GM12878 (cell line): ENCODE data around the gene OR6N1. TPM values are rescaled to one million over a fixed set of nuclear protein-coding genes. Genes with fewer than 3 reads are reported as not detected.

Experiments used
- ATAC-seq: fragments of 200-7000 bp; cut with Tn5 transposase; 3 replicates; pipeline ENCODE4 v1.9.1; 2020; ENCODE audit warnings: mild to moderate bottlenecking, moderate library complexity
- BruUV-seq: library from RNA; stranded (reverse); fragments of 400-500 nt; replicated peaks from 2 replicates; lab custom pipeline; 2021; lab: Mats Ljungman, UMichigan
- CTCF ChIA-PET: fragments of 300-600 bp; sonication (Branson Sonifier 250); formaldehyde crosslinking; extraction: SDS; loops from one replicate; lab custom pipeline; 2021; ENCODE audit warnings: inconsistent platforms; lab: Yijun Ruan, JAX
- POLR2A ChIA-PET: fragments of 350-600 bp; formaldehyde crosslinking; extraction: SDS; loops from one replicate; lab custom pipeline; 2021; ENCODE audit warnings: inconsistent platforms; lab: Charles Lee
- RAD21 ChIA-PET: fragments of 300-600 bp; sonication (Branson Sonifier 250); formaldehyde crosslinking; loops from one replicate; lab custom pipeline; 2023; ENCODE audit warnings: antibody characterized with exemption; ENCODE audit not compliant: unreplicated experiment; lab: Charles Lee
- SMC1A ChIA-PET: fragments of 300-600 bp; sonication (Branson Sonifier 250); formaldehyde crosslinking; loops from one replicate; lab custom pipeline; 2023; ENCODE audit not compliant: unreplicated experiment, uncharacterized antibody; lab: Charles Lee
- DNase-seq: peaks from one replicate; pipeline ENCODE4 v3.0.0-alpha.2; 2011; ENCODE audit warnings: low read depth, low spot score
- FAIRE-seq: peaks from 3 replicates; lab custom pipeline; 2011; peaks lifted over from hg19 to GRCh38; lab: Jason Lieb, UNC
- H2AFZ ChIP-seq: 2 replicates; pipeline ENCODE4 v1.6.0; 2011; ENCODE audit warnings: low read depth, low read length, control low read depth; ENCODE audit not compliant: control insufficient read depth
- H3K27ac ChIP-seq: 2 replicates; pipeline ENCODE4 v1.5.1; 2011; ENCODE audit warnings: control low read depth; ENCODE audit not compliant: control insufficient read depth, insufficient read depth
- H3K27me3 ChIP-seq, 2 experiments: replicated peaks in 1 of 2; 2 replicates each; pipeline versions ENCODE4 v1.6.0 to v1.6.1; 2011; ENCODE audit warnings: low read length in 1 of 2; ENCODE audit not compliant: control insufficient read depth in 2 of 2, insufficient read depth in 2 of 2
- H3K36me3 ChIP-seq, 2 experiments: 2 replicates each; pipeline ENCODE4 v1.5.1; 2011; ENCODE audit warnings: low read length in 1 of 2; ENCODE audit not compliant: control insufficient read depth in 2 of 2, insufficient read depth in 2 of 2
- H3K4me1 ChIP-seq: 2 replicates; pipeline ENCODE4 v1.6.1; 2011; ENCODE audit warnings: mild to moderate bottlenecking, low read length, moderate library complexity, mixed read lengths; ENCODE audit not compliant: control insufficient read depth, insufficient read depth
- H3K4me2 ChIP-seq: 2 replicates; pipeline ENCODE4 v1.6.0; 2011; ENCODE audit warnings: control low read depth; ENCODE audit not compliant: control insufficient read depth, insufficient read depth
- H3K4me3 ChIP-seq: fragments of 200-600 bp; sonication (generic); 2 replicates; pipeline ENCODE4 v1.5.1; 2016
- H3K79me2 ChIP-seq: 2 replicates; pipeline ENCODE4 v1.6.0; 2011; ENCODE audit warnings: low read length; ENCODE audit not compliant: control insufficient read depth, insufficient read depth
- H3K9ac ChIP-seq: 2 replicates; pipeline ENCODE4 v1.8.0; 2011; ENCODE audit warnings: low read length, control low read depth, mixed read lengths; ENCODE audit not compliant: control insufficient read depth, insufficient read depth
- H3K9me3 ChIP-seq: replicated peaks from 3 replicates; pipeline ENCODE4 v1.5.1; 2011; ENCODE audit warnings: mild to moderate bottlenecking, low read length; ENCODE audit not compliant: control insufficient read depth, insufficient read depth
- H4K20me1 ChIP-seq: 2 replicates; pipeline ENCODE4 v1.6.0; 2011; ENCODE audit not compliant: control insufficient read depth, insufficient read depth
- BACH1 ChIP-seq: fragments of 450-650 bp; IDR thresholded peaks from 2 replicates; pipeline ENCODE4 v1.6.1; 2017; ENCODE audit warnings: mild to moderate bottlenecking, borderline replicate concordance
- BCL3 ChIP-seq: IDR thresholded peaks from 2 replicates; pipeline ENCODE4 v1.6.1; 2011; ENCODE audit warnings: borderline replicate concordance, low read depth, mild to moderate bottlenecking, moderate library complexity, low read length; ENCODE audit not compliant: insufficient read depth, poor library complexity, severe bottlenecking
- DPF2 ChIP-seq: fragments of 450-650 bp; IDR thresholded peaks from 2 replicates; pipeline ENCODE4 v1.6.1; 2017; ENCODE audit warnings: mild to moderate bottlenecking
- IKZF1 ChIP-seq: fragments of 450-650 bp; conservative IDR thresholded peaks from 2 replicates; pipeline ENCODE4 v1.6.1; 2017; ENCODE audit warnings: antibody characterized with exemption, mild to moderate bottlenecking
- NFXL1 ChIP-seq: fragments of 450-650 bp; IDR thresholded peaks from 2 replicates; pipeline ENCODE4 v1.6.1; 2017; ENCODE audit warnings: antibody characterized with exemption, mild to moderate bottlenecking, borderline replicate concordance
- PAX8 ChIP-seq: fragments of 450-650 bp; IDR thresholded peaks from 2 replicates; pipeline ENCODE4 v1.6.1; 2017; ENCODE audit warnings: mild to moderate bottlenecking, moderate library complexity
- RBBP5 ChIP-seq: fragments of 200-600 bp; sonication (generic); conservative IDR thresholded peaks from 2 replicates; pipeline ENCODE4 v1.6.1; 2016
- RELB ChIP-seq: fragments of 450-650 bp; IDR thresholded peaks from 2 replicates; pipeline ENCODE4 v1.6.1; 2017; ENCODE audit warnings: low read depth, mild to moderate bottlenecking, moderate library complexity
- TARDBP ChIP-seq: IDR thresholded peaks from 2 replicates; pipeline ENCODE4 v1.6.1; 2016; ENCODE audit warnings: borderline replicate concordance
- USF1 ChIP-seq: IDR thresholded peaks from 2 replicates; pipeline ENCODE4 v1.6.1; 2011; ENCODE audit warnings: borderline replicate concordance, low read depth, mild to moderate bottlenecking, moderate library complexity, mixed read lengths, low read length; ENCODE audit not compliant: insufficient read depth; ENCODE audit errors: extremely low read length
- ZNF274 ChIP-seq: IDR thresholded peaks from one replicate; pipeline ENCODE4 v1.8.0; 2011; ENCODE audit not compliant: insufficient read length, insufficient read depth
- ZZZ3 ChIP-seq: IDR thresholded peaks from 2 replicates; pipeline ENCODE4 v1.6.1; 2011; ENCODE audit warnings: low read depth; ENCODE audit not compliant: control insufficient read depth, insufficient read length
- WGBS: methylation state at CpG from one replicate; pipeline ENCODE4 v1.1.6; 2016; ENCODE audit warnings: low lambda C conversion rate; ENCODE audit not compliant: insufficient replicate concordance, insufficient coverage; ENCODE audit errors: missing lambda C conversion rate; 5-methylcytosine and 5-hydroxymethylcytosine counted together
- in situ Hi-C: fragments of 300-500 bp; cut with MboI; formaldehyde crosslinking; loops from 9 replicates; pipeline ENCODE4 v1.14.3; 2018; ENCODE audit warnings: mixed read lengths
- intact Hi-C: fragments of 100-400 bp; cut with micrococcal nuclease; formaldehyde crosslinking; loops from one replicate; pipeline ENCODE4 v1.14.2; 2022; ENCODE audit not compliant: unreplicated experiment
- polyA plus RNA-seq, 11 experiments: library from polyadenylated mRNA; depleted of rRNA in 4 of 11; unstranded in 6 of 11; stranded (reverse) in 5 of 11; fragments of >200 nt; fragmentation: Nextera tagmentation in 4 of 11; fragmentation: Illumina TruSeq in 1 of 11; extraction: Ambion mirVana in 4 of 11; extraction: Trizol in 1 of 11; gene quantifications; 1 replicate in 1 of 11; 2 replicates in 10 of 11; pipeline versions ENCODE4 v1.2.1 to v1.2.3, GENCODE V29; 2011 to 2016; ENCODE audit warnings: inconsistent platforms in 2 of 11, missing spikeins in 2 of 11, low read depth in 1 of 11
- total RNA-seq, 4 experiments: library from RNA; depleted of rRNA in 3 of 4; stranded (reverse); fragments of >200 nt in 3 of 4; fragmentation: Illumina TruSeq in 1 of 4; extraction: Trizol in 1 of 4; gene quantifications; 2 replicates each; pipeline versions ENCODE4 v1.2.1 to v1.2.3, GENCODE V29; 2013 to 2021
- TF ChIP-seq, protein P1 (sequence below): fragments of 450-650 bp; conservative IDR thresholded peaks from 2 replicates; pipeline ENCODE4 v1.6.1; 2017; ENCODE audit warnings: mild to moderate bottlenecking, moderate library complexity

OR6N1 gene
- total and polyA plus RNA-seq, 10 of the 15 experiments (the other 5 are each of a cell fraction or from before 2014, with no cell fraction given) = not detected

DNA sequence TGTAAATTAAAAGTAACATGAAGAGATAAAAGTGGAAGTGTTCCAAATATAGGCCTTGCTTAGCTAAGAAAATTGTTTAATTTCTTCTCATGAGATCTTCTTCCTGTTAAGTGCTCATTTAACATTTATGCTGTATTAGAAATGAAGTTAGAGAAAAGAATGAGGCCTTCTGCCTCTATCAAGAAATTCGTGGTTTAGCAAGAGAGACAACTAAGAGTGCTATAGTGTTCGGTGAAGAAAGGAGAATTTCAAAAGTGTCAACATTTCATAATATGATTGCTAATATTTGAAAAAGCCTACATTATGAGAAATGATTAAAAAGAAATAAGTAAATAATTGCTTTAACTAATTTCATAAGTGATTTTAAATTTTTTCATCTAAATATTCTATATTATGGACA lies 40.3 kb upstream of the OR6N1 start:
- Histone ChIP-seq H3K4me3 (no peak overlapping the region), H3K27ac (no peak overlapping the region), H3K79me2 (no peaks in the 10 kb centered on the region), H3K4me1 (no peaks in the 10 kb centered on the region), H2AFZ (no peak overlapping the region), H3K9ac (no peak overlapping the region), H4K20me1 (no peaks in the 10 kb centered on the region), H3K27me3 (no peaks in the 10 kb centered on the region), H3K9me3 (no peaks in the 10 kb centered on the region), H3K36me3 (no peaks in the 10 kb centered on the region), H3K4me2 (no peak overlapping the region)
- DNase-seq (no peak), ATAC-seq (no peak), FAIRE-seq (no peak)
- POLR2A ChIA-PET = no interaction called here
- in situ Hi-C loops = no loop called here
- CTCF ChIA-PET = no interaction called here
- TF ChIP-seq, protein P1, sequence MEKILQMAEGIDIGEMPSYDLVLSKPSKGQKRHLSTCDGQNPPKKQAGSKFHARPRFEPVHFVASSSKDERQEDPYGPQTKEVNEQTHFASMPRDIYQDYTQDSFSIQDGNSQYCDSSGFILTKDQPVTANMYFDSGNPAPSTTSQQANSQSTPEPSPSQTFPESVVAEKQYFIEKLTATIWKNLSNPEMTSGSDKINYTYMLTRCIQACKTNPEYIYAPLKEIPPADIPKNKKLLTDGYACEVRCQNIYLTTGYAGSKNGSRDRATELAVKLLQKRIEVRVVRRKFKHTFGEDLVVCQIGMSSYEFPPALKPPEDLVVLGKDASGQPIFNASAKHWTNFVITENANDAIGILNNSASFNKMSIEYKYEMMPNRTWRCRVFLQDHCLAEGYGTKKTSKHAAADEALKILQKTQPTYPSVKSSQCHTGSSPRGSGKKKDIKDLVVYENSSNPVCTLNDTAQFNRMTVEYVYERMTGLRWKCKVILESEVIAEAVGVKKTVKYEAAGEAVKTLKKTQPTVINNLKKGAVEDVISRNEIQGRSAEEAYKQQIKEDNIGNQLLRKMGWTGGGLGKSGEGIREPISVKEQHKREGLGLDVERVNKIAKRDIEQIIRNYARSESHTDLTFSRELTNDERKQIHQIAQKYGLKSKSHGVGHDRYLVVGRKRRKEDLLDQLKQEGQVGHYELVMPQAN = no peak
- no peak for TF ChIP-seq TARDBP
- no peak for TF ChIP-seq IKZF1
- TF ChIP-seq NFXL1 = no peak
- no peak for TF ChIP-seq DPF2
- no peak for TF ChIP-seq BCL3
- TF ChIP-seq ZNF274 = no peak
- TF ChIP-seq PAX8 = no peak
- no peak for TF ChIP-seq RELB
- no peak for TF ChIP-seq USF1
- no peak for TF ChIP-seq ZZZ3
- no peak for TF ChIP-seq BACH1
- no peak for TF ChIP-seq RBBP5
- RAD21 ChIA-PET = no interaction called here
- no TSS peak for BruUV-seq
- intact Hi-C loops = no loop called here
- SMC1A ChIA-PET = no interaction called here
- WGBS = 46% methylated on average over 2 of the region's 2 CpGs
